Smooth muscle cell (in vitro differentiated cells): Measurements from ENCODE around the gene DGKG. TPM values are rescaled to one million over a fixed set of nuclear protein-coding genes. Genes with fewer than 3 reads are reported as not detected.

ENCODE experiments used
- DNase-seq: peaks from one replicate; lab custom pipeline; 2025; ENCODE audit not compliant: unreplicated experiment; lab: John Stamatoyannopoulos, UW
- H2AFZ ChIP-seq: fragments of 200-600 bp; sonication (generic); 2 replicates; pipeline ENCODE4 v1.6.0; 2016; ENCODE audit warnings: antibody characterized with exemption, low read depth, mild to moderate bottlenecking
- H3F3A ChIP-seq: fragments of 200-600 bp; sonication (generic); 2 replicates; pipeline ENCODE4 v1.6.0; 2017; ENCODE audit warnings: antibody characterized with exemption, low read depth
- H3K27ac ChIP-seq: fragments of 200-600 bp; sonication (generic); 2 replicates; pipeline ENCODE4 v1.5.1; 2016; ENCODE audit warnings: low read depth, mild to moderate bottlenecking
- H3K27me3 ChIP-seq: fragments of 200-600 bp; sonication (generic); 2 replicates; pipeline ENCODE4 v1.6.1; 2016; ENCODE audit warnings: low read depth, mild to moderate bottlenecking
- H3K36me3 ChIP-seq: fragments of 200-600 bp; sonication (generic); 2 replicates; pipeline ENCODE4 v1.5.1; 2016; ENCODE audit warnings: low read depth
- H3K4me1 ChIP-seq: fragments of 200-600 bp; sonication (generic); 2 replicates; pipeline ENCODE4 v1.5.1; 2016; ENCODE audit warnings: low read depth
- H3K4me2 ChIP-seq: fragments of 200-600 bp; sonication (generic); 2 replicates; pipeline ENCODE4 v1.6.0; 2016; ENCODE audit warnings: mild to moderate bottlenecking
- H3K4me3 ChIP-seq: fragments of 200-600 bp; sonication (generic); 2 replicates; pipeline ENCODE4 v1.5.1; 2016; ENCODE audit warnings: mild to moderate bottlenecking
- H3K79me2 ChIP-seq: fragments of 200-600 bp; sonication (generic); 2 replicates; pipeline ENCODE4 v1.6.0; 2016; ENCODE audit warnings: low read depth, mild to moderate bottlenecking
- H3K9ac ChIP-seq: fragments of 200-600 bp; sonication (generic); 2 replicates; pipeline ENCODE4 v1.6.0; 2016; ENCODE audit warnings: low read depth
- H3K9me3 ChIP-seq: fragments of 200-600 bp; sonication (generic); replicated peaks from 2 replicates; pipeline ENCODE4 v1.5.1; 2016; ENCODE audit warnings: low read depth
- H4K20me1 ChIP-seq: fragments of 200-600 bp; sonication (generic); 2 replicates; pipeline ENCODE4 v1.6.0; 2016; ENCODE audit warnings: low read depth
- WGBS: methylation state at CpG from one replicate; pipeline ENCODE4 v1.1.7; 2016; ENCODE audit warnings: low lambda C conversion rate; 5-methylcytosine and 5-hydroxymethylcytosine counted together
- polyA plus RNA-seq: library from polyadenylated mRNA; unstranded; fragments of >200 nt; fragmentation: Nextera tagmentation; extraction: Ambion mirVana; gene quantifications from 2 replicates; pipeline ENCODE4 v1.2.1, GENCODE V29; 2016
- total RNA-seq: library from RNA; depleted of rRNA; stranded (reverse); fragments of >200 nt; gene quantifications from 2 replicates; pipeline ENCODE4 v1.2.3, GENCODE V29; 2014
- TF ChIP-seq, protein P1 (sequence below): fragments of 200-600 bp; sonication (generic); IDR thresholded peaks from 2 replicates; pipeline ENCODE4 v1.5.1; 2017; ENCODE audit warnings: borderline replicate concordance, mild to moderate bottlenecking, antibody characterized with exemption; ENCODE audit not compliant: insufficient read depth, poor library complexity, severe bottlenecking

Gene DGKG
- total and polyA plus RNA-seq, 2 experiments from 2014 or later: 0.64 TPM; not detected in 1

DNA sequence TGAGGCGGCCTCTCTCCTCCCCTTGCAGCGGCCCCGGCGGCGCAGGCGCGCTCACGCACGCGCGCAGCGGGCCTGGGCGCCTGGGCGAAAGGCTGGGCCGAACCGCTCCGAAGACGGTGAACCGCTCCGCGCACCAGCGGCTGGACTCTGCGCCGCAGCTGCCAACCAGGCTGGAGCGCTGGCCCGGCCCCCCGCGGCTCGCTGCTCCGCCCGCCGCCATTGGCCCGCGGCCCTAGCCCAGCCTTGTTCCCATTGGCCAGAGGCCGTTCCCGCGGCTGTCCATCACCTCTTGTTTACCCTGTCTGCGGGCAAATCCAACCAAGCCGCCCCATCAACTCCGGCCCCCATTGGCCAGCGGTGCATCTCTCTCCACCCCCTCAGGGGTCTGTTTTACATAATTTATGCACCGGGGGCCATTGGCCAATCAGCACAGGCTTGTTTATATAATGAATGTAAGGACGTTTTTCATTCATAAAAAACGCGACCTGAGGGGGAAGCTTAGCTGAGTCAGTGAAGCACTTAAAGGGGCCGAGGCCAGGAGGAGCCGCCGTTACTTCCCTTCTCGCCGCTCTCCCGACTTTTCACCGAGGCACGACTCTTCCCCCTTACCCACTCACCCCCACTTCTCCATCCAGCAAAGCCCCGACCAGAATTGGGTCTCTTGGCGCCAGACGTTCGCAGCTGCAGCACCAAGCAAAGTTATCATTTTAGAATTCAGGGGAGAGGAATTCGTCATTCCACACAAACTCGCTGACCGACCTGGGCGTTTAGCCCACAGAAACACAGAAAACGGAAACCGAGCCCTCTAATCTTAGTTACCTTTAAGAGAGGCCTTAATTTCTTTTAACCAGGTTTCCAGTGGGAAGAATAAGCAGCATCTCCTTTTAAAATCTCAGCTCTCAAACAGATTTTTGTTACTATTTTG is 252.8 kb downstream of the DGKG start, which contains the start of gene ETV5:
Gene ETV5 (minus strand): TSS at position 149 of the 925 bp plus-strand sequence. CDS start 3,221 bp downstream, outside the sequence.
- Histone ChIP-seq H3K9me3 (no peaks in the 10 kb centered on the region), H3K4me3 (peak within 1 kb of the TSS; percentile 84), H3K4me2 (peak within 1 kb of the TSS; percentile 92), H3K27me3 (peaks cover 12% of the 10 kb centered on the region), H3K36me3 (no peaks in the 10 kb centered on the region), H3K4me1 (peaks cover 21% of the 10 kb centered on the region), H4K20me1 (peaks cover 12% of the 10 kb centered on the region), H3K79me2 (peaks cover 25% of the 10 kb centered on the region), H3K27ac (peak within 1 kb of the TSS; percentile 88), H3F3A (peaks cover 4% of the 10 kb centered on the region), H2AFZ (peak within 1 kb of the TSS; percentile 92), H3K9ac (peak within 1 kb of the TSS; percentile 92)
- TF ChIP-seq, protein P1, sequence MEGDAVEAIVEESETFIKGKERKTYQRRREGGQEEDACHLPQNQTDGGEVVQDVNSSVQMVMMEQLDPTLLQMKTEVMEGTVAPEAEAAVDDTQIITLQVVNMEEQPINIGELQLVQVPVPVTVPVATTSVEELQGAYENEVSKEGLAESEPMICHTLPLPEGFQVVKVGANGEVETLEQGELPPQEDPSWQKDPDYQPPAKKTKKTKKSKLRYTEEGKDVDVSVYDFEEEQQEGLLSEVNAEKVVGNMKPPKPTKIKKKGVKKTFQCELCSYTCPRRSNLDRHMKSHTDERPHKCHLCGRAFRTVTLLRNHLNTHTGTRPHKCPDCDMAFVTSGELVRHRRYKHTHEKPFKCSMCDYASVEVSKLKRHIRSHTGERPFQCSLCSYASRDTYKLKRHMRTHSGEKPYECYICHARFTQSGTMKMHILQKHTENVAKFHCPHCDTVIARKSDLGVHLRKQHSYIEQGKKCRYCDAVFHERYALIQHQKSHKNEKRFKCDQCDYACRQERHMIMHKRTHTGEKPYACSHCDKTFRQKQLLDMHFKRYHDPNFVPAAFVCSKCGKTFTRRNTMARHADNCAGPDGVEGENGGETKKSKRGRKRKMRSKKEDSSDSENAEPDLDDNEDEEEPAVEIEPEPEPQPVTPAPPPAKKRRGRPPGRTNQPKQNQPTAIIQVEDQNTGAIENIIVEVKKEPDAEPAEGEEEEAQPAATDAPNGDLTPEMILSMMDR: no peak
- peak; percentile 94 for DNase-seq
- WGBS: 1% methylated on average over 40 of the region's 63 CpGs

DNA sequence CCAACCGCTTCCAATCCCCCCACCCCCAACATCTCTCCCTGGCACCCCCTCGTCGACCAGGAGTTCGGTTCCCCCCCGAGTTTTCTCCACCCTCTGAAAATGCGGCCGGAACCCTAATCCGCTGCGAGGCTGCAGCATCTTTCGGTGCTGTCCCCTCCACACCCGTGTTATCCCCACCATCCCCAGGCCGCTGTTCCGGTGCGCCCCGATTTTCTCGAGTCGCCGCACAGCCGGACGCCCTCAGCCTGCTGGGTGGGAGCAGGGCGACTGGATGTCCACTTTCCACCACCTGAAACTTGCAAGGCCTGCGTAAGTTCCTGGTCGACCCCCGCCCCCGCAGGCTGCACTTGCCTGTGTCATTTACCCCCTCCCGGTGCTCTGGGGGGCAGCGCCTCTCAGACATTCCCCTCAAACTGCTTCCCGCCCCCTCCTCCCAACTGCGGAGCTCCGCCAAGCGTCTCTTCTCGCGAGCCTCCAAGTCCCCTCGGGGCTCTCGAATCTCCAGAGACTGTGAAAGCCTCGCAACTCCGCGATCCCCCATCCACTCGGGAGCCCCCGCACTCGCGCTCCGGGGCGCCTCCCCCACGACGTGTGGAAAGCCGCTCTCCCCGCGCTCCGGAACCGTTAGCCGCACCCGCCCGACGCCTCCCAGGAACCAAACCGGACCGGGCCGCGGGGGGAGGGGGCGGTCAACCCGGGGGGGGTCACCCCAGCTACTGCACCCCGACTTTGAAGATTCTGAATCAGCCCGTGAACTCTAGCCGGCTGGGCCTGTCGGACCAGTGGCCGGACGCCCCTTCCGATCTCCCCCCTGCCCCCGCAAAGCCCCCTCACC is 253.7 kb downstream of the DGKG start:
- H3K27me3 ChIP-seq: peaks cover 11% of the 10 kb centered on the region

GRCh38 chr3:186107215-186108105 is 254.6 kb downstream of the DGKG start:
- peak overlapping the region; percentile 92 for H3K4me2 ChIP-seq
- peaks cover 25% of the 10 kb centered on the region for H4K20me1 ChIP-seq
- WGBS: 2% methylated on average over 37 of the region's 45 CpGs
- peak; percentile 41 for DNase-seq
- peak overlapping the region; percentile 88 for H3K27ac ChIP-seq
- no peaks in the 10 kb centered on the region for H3K9me3 ChIP-seq
- peak overlapping the region; percentile 84 for H3K4me3 ChIP-seq
- H3K36me3 ChIP-seq: no peaks in the 10 kb centered on the region
- peak overlapping the region; percentile 58 for H2AFZ ChIP-seq
- H3K27me3 ChIP-seq: peaks cover 8% of the 10 kb centered on the region
- TF ChIP-seq, protein P1: no peak
- peak overlapping the region; percentile 92 for H3K9ac ChIP-seq
- peaks cover 24% of the 10 kb centered on the region for H3K4me1 ChIP-seq
- H3F3A ChIP-seq: peaks cover 9% of the 10 kb centered on the region
- peaks cover 25% of the 10 kb centered on the region for H3K79me2 ChIP-seq

More for the DNA sequence above, 253.7 kb downstream of the DGKG start:
- peaks cover 25% of the 10 kb centered on the region for H3K79me2 ChIP-seq
- peak overlapping the region; percentile 58 for H2AFZ ChIP-seq
- no peaks in the 10 kb centered on the region for H3K9me3 ChIP-seq
- H3F3A ChIP-seq: peaks cover 8% of the 10 kb centered on the region
- 0% methylated on average over 47 of the region's 69 CpGs for WGBS
- peak; percentile 74 for DNase-seq
- H3K9ac ChIP-seq: peak overlapping the region; percentile 92
- peak overlapping the region; percentile 92 for H3K4me2 ChIP-seq
- TF ChIP-seq, protein P1: no peak
- peaks cover 18% of the 10 kb centered on the region for H4K20me1 ChIP-seq
- H3K4me3 ChIP-seq: peak overlapping the region; percentile 84
- H3K4me1 ChIP-seq: peaks cover 24% of the 10 kb centered on the region
- H3K36me3 ChIP-seq: no peaks in the 10 kb centered on the region
- H3K27ac ChIP-seq: peak overlapping the region; percentile 88
